Measurements from ENCODE around the gene PALB2. TPM values are rescaled to one million over a fixed set of nuclear protein-coding genes. Genes with fewer than 3 reads are reported as not detected.

The PALB2 gene
- total and polyA plus RNA-seq, 2 of the 8 experiments (the other 6 are each of a cell fraction or from before 2014, with no cell fraction given) = 12.5 to 33.1 TPM

DNA sequence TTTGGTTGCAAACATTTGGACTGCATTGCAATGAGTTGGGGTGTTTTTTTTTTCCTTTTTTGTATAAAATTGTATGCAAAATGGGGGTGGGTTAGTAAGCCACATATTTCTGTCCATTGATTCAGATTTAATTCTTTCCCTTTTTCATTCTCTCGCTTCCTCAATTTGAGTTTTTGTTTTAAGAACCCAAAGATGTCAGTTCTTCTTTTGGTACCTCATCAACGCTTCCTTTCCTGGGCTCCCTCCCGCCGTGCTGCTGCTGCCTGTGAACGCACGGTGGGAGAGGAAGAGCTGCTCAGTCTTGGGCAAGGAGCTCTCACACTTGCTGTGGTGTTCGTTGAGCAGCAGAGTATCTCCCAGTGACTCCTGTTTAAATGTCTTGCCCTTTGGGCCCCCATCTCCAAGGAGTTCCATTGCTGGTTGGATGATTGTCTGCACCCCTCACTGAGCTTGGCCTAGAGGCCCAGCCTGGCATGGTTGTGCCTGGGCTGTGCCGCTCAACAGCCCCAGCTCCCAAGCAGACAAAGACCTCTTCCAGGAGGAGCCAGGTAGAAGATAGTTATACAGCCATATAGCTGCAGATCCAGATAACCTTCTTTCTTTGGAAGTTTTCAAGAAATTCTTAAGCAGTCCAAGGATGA is 70.0 kb downstream of the PALB2 start:
- Histone ChIP-seq H3K9me3 (ENCODE audit: insufficient read depth in 2 of 2, low read depth in 1 of 2, low read length in 1 of 2) (no peaks in the 10 kb centered on the region), H4K91ac (replicated peaks; ENCODE audit: insufficient read length, low read length) (no peak overlapping the region), H2BK12ac (ENCODE audit: low read depth, low read length) (no peak overlapping the region), H2BK15ac (ENCODE audit: low read length) (no peak overlapping the region), H3K56ac (replicated peaks; ENCODE audit: insufficient read length, low read depth, low read length) (no peak overlapping the region), H2AK5ac (ENCODE audit: low read depth, low read length) (no peak overlapping the region), H3K23me2 (ENCODE audit: low read depth, low read length) (no peaks in the 10 kb centered on the region), H3K4me2 (ENCODE audit: insufficient read depth in 1 of 2, low read depth in 2 of 2, low read length in 2 of 2) (no peak overlapping the region), H3K9ac (replicated peaks in 1 of 4; ENCODE audit: extremely low read depth in 1 of 4, low read depth in 3 of 4, low read length in 3 of 4) (no peak overlapping the region), H3K79me1 (ENCODE audit: low read depth, low read length) (no peaks in the 10 kb centered on the region), H3K23ac (ENCODE audit: insufficient read length) (no peak overlapping the region), H4K5ac (ENCODE audit: insufficient read length, low read depth, low read length) (no peak overlapping the region), H3K14ac (ENCODE audit: insufficient read length) (no peak overlapping the region), H3K79me2 (ENCODE audit: control insufficient read depth in 1 of 2, insufficient read depth in 2 of 2, low read length in 2 of 2) (no peaks in the 10 kb centered on the region), H2BK120ac (replicated peaks; ENCODE audit: low read depth, low read length) (no peak overlapping the region), H2BK20ac (ENCODE audit: low read length) (no peak overlapping the region), H3K4me1 (replicated peaks in 1 of 4; ENCODE audit: control insufficient read depth in 3 of 4, insufficient read depth in 4 of 4, low read length in 3 of 4) (no peaks in the 10 kb centered on the region), H4K8ac (ENCODE audit: extremely low read depth, insufficient read depth, low read length) (no peak overlapping the region), H3K36me3 (ENCODE audit: control insufficient read depth in 2 of 4, insufficient read depth in 4 of 4, low read length in 3 of 4) (peaks cover 24 to 62% (median 41%) of the 10 kb centered on the region in 4 experiments), H4K20me1 (replicated peaks in 1 of 2; ENCODE audit: control insufficient read depth in 1 of 2, insufficient read depth in 2 of 2, low read length in 2 of 2) (peaks cover 3 to 4% of the 10 kb centered on the region in 2 experiments), H3K18ac (ENCODE audit: extremely low read depth, low read length) (no peak overlapping the region), H2BK5ac (ENCODE audit: low read depth, low read length) (no peak overlapping the region), H3K27me3 (replicated peaks in 1 of 4; ENCODE audit: control insufficient read depth in 3 of 4, extremely low read depth in 1 of 4, insufficient read depth in 3 of 4, low read length in 3 of 4) (no peaks in the 10 kb centered on the region), H2AFZ (ENCODE audit: low read length) (no peak overlapping the region), H3K27ac (ENCODE audit: low read depth, low read length) (no peak overlapping the region; the same call in 1 of the 2 replicates), H3K4me3 (ENCODE audit: extremely low read depth in 1 of 4, insufficient read depth in 2 of 4, low read depth in 3 of 4, low read length in 4 of 4) (no peak overlapping the region), H3K4ac (replicated peaks; ENCODE audit: insufficient read length, low read depth, low read length) (no peak overlapping the region)
- DNase-seq (ENCODE audit: low read depth in 1 of 2, low spot score in 2 of 2) (no peak), FAIRE-seq (no peak)
- ChIA-PET POLR2A (ENCODE audit: partially characterized antibody) (interaction anchor here (0.6 to 6.8 kb wide), 7 partner anchors 12 to 105 kb away, joined by 3 to 38 read pairs (median 3); partner anchors contain the start of genes EARS2 and UBFD1), CTCF (ENCODE audit: partially characterized antibody) (interaction anchor here (0.5 kb wide), 1 partner anchor 1197 kb away, joined by 3 read pairs; no protein-coding TSS in a partner anchor)
- WGBS, 2 experiments (ENCODE audit: extremely low coverage in 1 of 2, insufficient coverage in 1 of 2, insufficient read length in 1 of 2, insufficient replicate concordance in 2 of 2, low coverage in 1 of 2, low lambda C conversion rate in 2 of 2, missing lambda C conversion rate in 1 of 2) = 82% methylated on average over 8 of the region's 8 CpGs; no CpG with 5 or more reads in 1 of the 2 experiments
- TF ChIP-seq CHD1 (IDR thresholded peaks at IDR 0.05; ENCODE audit: low read depth, low read length) = no peak
- TF ChIP-seq SUZ12 (IDR thresholded peaks at IDR 0.05; ENCODE audit: low read length) = no peak
- no peak for TF ChIP-seq NANOG (IDR thresholded peaks at IDR 0.05; ENCODE audit: insufficient read depth, low read depth, low read length, poor library complexity, severe bottlenecking)
- TF ChIP-seq, protein P1, sequence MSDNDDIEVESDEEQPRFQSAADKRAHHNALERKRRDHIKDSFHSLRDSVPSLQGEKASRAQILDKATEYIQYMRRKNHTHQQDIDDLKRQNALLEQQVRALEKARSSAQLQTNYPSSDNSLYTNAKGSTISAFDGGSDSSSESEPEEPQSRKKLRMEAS (IDR thresholded peaks at IDR 0.05) = no peak

Measured in H1 (cell line).